ENCODE measurements around the gene SLIT3.

DNA sequence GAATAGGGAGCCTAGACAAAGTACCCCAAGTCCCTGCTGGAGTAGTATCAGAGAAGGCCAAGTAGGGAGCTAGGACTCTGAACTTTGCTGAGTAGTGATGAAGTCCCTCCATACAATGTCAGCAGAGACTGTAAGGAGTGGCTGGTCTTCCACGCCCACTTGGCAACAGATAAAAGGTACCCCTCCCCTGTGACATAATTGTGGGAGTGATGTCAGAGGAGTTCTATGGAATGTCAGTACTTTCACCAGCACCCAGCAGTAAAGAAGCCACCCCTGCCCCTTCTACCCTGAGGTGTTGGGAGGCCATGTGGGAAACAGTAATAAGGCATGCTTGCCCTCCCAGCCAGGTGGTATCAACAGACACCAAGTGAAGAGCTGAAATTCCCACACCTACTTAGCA is 143.9 kb downstream of the SLIT3 start:
- TF ChIP-seq CTCF (conservative IDR thresholded peaks at IDR 0.05; ENCODE audit: low read depth in 2 of 2) = no peak
- TF ChIP-seq STAT1 (IDR thresholded peaks at IDR 0.05; ENCODE audit: unreplicated experiment) = no peak
- no peak for TF ChIP-seq CREB1 (CRISPR knock-in tag; IDR thresholded peaks at IDR 0.05; ENCODE audit: low read depth)
- no peak for TF ChIP-seq EZH2 (IDR thresholded peaks at IDR 0.05; ENCODE audit: low read depth, unreplicated experiment)
- TF ChIP-seq JUNB (IDR thresholded peaks at IDR 0.05; ENCODE audit: unreplicated experiment) = no peak
- TF ChIP-seq EZH2phosphoT487 (IDR thresholded peaks at IDR 0.05; ENCODE audit: unreplicated experiment) = no peak

All from GM23338 (cell line).